ENCODE data around the gene WRAP73. TPM values are rescaled to one million over a fixed set of nuclear protein-coding genes. Genes with fewer than 3 reads are reported as not detected.
A peak's percentile ranks its signal among the peaks of the same experiment; 100 is the strongest.

Gene WRAP73
- total RNA-seq, 1 donor from 2014 or later = 14.6 TPM

- ATAC-seq (no peak), DNase-seq (ENCODE audit: missing footprints) (no peak)
- intact Hi-C loops (cut with DNase I) = no loop called here
Measured at GRCh38 chr1:3638027-3638426, 11.9 kb downstream of the WRAP73 start.

DNA sequence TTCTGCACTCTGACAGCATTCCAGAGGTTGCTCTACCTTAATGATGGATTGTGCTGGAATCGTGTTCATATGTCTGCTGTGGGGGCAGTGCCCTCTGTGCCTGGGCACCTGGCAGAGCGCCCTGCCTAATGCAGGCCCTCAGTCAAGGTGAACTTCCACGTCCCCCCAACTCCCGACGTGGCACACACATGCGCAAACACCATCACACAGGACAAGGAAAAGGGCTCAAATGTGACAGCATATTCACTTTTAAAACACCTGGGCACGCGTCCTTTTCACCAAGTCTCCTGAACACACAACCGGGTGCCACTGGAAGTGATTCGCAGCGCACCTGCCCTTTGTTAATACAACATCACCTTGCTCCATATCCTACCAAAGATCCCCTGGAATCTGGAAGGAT, 13.4 kb downstream of the WRAP73 start:
- intact Hi-C loops (cut with DNase I) = no loop called here
- DNase-seq (ENCODE audit: missing footprints) = no peak

GRCh38 chr1:3636080-3636479, 13.8 kb downstream of the WRAP73 start:
- ATAC-seq = no peak
- intact Hi-C loops (cut with DNase I) = no loop called here
- no peak for DNase-seq (ENCODE audit: missing footprints)

More for the DNA sequence above, 13.4 kb downstream of the WRAP73 start:
- no peak for ATAC-seq

DNA sequence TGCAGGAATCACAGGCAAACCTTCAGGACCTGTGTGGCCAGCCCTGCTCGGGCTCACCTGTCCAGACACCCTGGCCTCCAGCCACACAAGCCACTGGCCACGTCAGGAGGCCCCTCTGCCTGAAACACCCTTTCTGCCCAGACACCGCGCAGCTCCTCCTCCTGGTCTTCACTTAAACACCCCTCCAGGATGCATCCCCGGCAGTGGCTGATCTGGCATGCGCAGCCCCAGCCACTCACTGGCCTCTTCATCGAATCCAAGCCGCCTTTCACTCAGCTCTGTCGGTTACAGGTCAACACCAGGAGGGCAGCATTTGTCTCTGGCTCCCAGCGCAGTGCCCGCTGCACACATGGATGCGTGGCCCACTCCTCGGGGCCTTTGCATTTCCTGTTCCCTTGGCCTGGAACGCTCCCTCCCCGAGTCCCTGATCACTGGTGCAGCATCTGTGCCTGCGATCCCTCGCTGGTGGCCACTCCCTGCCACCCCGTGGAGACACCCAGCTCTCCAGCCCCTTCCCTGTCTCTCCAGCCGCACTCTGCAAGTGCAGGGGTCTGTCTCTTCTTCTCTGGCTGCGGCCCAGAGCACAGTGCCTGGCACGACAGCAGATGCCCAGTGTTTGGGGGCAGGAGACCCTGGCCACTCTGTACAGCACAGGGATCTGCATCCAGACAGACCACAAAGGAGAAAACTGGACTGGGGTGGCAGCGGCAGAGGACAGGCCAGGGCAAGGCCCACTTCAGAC, 15.7 kb downstream of the WRAP73 start:
- ATAC-seq = no peak
- intact Hi-C loops (cut with DNase I) = no loop called here
- no peak for DNase-seq (ENCODE audit: missing footprints)

DNA sequence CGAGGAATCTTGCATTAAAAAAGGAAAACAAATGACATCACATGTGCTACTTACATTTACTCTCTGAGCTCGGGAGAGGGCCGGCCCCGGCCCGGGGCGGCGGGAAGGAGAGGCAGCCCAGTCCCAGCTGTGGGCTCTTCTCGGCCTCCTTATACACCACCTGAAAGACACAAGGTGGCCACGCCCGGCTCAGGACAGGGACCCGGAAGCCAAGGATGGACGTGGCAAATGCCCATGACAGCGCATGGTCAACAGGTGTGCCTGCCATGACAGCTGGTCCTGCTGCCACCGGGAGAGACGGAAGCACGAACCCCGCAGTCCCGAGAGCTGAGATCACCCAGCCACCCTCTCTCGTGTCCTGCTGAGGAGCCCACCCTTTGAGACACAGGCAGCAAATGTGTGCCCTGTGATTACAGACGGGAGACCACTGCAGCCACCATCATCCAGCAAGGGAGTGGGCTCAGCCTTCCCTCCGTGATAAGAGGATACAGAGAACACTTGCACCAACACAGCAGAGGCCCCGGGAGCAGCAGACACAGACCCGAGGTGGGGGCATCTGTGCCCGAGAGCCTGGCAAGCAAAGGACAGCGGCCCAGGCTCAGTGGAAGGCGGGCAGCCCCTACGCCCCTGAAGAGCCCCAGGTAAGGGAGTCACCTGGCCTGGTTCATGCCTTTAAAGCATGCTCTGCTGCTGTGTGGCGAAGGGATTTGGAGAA, 16.4 kb downstream of the WRAP73 start:
- ATAC-seq = no peak
- intact Hi-C loops (cut with DNase I) = no loop called here
- no peak for DNase-seq (ENCODE audit: missing footprints)

DNA sequence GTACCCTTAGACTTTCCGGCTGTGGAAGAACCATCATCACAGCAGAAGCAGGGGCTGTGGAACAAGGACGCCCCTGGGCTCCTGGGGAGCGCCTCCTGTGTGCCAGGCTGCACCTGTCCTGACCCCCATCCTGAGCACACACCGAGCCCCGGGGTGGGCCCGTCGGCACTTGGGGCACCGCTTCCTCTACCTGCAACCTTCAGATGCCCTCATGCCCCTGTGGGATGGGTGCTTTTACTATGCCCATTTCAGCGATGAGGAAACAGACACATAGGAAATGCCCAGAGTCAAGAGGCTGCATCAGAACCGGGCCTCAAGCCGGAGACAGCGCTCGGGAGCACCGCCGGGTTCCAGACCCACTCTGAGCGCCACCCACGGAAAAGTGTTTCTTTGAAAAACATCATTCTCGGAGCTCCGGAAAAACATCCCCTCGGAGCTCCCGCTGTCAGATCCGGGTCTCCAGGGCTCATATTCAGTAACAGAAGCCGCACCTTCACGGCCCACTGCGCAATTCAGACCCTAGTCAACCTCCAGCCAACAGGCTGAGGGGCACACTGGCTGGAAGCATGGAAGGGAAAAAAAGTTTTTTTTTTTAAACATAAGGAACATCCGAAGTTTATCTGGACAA, 17.1 kb downstream of the WRAP73 start:
- DNase-seq (ENCODE audit: missing footprints) = no peak
- ATAC-seq = no peak
- intact Hi-C loops (cut with DNase I) = no loop called here

DNA sequence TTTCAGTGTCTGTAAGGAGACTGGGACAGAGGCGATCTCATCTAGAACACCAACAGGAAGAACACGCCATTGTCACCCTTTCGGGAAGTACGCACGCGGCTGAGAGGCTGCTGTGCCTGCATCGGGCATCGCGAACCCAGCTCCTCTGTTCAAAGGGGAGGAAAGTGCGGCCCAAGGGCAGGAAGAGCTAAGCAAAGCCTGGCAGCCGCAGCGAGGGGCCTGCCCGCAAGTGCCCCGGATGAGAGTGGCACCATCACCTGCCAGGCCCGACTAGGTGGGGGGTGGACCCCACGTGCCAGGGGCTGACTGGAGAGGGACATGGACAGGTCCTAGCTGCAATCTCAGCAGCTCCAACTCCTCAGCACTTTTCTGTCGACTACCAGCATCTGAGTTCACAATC, 17.6 kb downstream of the WRAP73 start:
- ATAC-seq (no peak), DNase-seq (ENCODE audit: missing footprints) (no peak)
- intact Hi-C loops (cut with DNase I) = no loop called here

DNA sequence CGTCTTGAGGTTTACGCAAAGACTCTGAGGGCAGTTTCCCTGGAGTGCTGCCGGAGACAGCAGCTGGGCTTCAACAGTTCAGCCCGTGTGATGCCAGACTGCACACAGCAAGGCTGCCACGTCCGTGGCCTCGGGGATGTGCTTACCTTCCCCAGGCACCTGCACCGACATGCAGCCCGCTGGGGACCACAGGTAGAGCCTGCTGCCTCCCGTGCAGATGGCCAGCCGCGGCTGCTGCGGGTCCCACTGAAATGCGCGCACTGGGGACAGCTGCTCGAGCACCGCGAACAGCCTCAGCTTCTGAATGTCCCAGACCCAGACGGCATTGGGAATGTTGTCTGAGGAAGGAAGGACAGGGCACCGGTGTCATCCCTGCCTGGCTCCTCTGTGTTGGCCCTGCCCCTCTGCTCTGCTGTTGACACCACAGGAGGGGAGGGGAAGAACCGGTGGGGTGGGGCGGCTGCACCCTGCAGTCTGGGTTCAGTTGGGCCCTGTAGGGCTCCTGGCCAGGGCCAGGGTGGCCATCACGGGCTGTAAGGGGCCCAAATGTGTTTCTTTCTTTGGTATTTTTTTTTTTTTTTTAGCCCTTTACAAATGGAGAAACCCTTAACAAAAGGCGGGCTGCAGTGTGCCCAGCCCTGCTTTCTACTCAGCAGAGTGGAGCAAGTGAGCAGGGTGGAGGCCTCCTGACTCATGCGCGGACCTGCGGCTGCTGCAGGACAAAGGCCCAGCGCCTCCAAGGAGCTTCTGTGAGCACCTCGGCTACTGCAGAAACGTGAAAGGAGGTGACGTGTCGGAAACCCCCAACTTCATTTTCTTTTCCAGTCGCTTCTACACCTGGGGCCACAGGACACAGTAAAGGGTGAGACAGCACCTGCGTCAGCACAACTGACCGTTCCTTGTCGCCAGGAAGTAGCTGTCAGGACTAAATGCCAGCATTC, 18.3 kb downstream of the WRAP73 start:
- ATAC-seq (no peak), DNase-seq (ENCODE audit: missing footprints) (no peak)
- intact Hi-C loops (cut with DNase I) = no loop called here

GRCh38 chr1:3630914-3631313, 19.0 kb downstream of the WRAP73 start:
- intact Hi-C loops (cut with DNase I) = no loop called here
- ATAC-seq = no peak
- DNase-seq (ENCODE audit: missing footprints) = no peak

DNA sequence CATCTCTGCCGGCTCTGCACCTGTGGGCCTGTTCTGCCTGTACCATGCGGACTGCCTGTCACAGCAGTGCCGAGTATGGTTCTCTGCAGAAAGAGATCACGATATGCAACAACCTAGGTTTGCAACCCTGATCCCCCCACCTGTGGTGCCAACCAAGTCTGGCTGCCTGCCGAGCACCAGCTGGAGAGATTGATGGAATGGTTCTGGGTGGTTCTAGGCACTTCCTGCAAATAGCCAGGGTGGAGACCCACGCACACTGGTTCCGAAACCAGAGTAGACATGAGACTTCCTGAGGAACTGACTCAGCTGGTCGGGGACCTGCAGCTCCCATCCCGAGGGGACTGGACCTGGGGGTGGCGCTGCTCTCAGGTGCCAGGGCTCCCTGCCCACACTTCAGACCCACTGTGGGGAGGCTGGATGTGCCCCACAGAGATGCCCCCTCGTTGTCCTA, 19.7 kb downstream of the WRAP73 start:
- ATAC-seq (no peak), DNase-seq (ENCODE audit: missing footprints) (no peak)
- intact Hi-C loops (cut with DNase I) = no loop called here

DNA sequence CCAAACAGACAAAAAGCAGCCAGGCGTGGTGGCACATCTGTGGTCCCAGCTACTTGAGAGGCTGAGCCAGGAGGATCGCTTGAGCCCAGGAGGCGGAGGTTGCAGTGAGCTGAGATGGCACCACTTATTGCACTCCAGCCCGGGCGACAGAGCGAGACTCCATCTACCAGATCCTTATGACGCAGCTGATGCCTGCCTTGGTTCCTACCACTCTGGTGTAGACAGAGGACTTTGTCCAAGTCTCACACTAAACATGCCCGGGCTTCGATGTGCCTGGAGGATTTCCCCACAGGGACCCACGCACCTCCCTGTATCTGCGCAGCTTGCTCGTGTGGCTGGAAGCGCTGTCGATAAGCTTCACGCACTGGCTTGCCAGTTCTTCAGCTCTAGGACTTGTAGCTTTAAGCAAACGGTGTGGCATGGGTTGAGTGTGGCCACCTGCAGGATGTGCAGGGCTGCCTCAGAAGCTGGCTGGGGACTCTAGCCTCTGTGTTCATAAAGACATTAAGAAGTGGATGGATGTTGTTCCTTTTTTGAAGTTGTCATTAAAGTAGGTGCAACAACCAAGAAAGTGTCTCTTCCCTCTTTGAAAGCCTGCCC, 20.2 kb downstream of the WRAP73 start:
- no peak for DNase-seq (ENCODE audit: missing footprints)
- intact Hi-C loops (cut with DNase I) = loop anchor here (10.0 kb wide), 1 partner anchor 165 kb away; the partner anchor contains the start of gene LRRC47
- ATAC-seq = no peak

- DNase-seq (ENCODE audit: missing footprints) (no peak), ATAC-seq (no peak)
- intact Hi-C loops (cut with DNase I) = loop anchor here (10.0 kb wide), 1 partner anchor 166 kb away; the partner anchor contains the start of gene LRRC47
Measured at GRCh38 chr1:3628445-3628844, 21.5 kb downstream of the WRAP73 start.

GRCh38 chr1:3627515-3628253, 22.2 kb downstream of the WRAP73 start:
- ATAC-seq = no peak
- no peak for DNase-seq (ENCODE audit: missing footprints)
- intact Hi-C loops (cut with DNase I) = loop anchor here (10.0 kb wide), 1 partner anchor 167 kb away; the partner anchor contains the start of gene LRRC47

GRCh38 chr1:3626025-3626424, 23.9 kb downstream of the WRAP73 start:
- intact Hi-C loops (cut with DNase I) = loop anchor here (10.0 kb wide), 1 partner anchor 169 kb away; the partner anchor contains the start of gene LRRC47
- DNase-seq (ENCODE audit: missing footprints) (no peak), ATAC-seq (no peak)

GRCh38 chr1:3625151-3625907, 24.6 kb downstream of the WRAP73 start:
- DNase-seq (ENCODE audit: missing footprints) (peak; percentile 72), ATAC-seq (no peak)
- intact Hi-C loops (cut with DNase I) = loop anchor here (10.0 kb wide), 1 partner anchor 169 kb away; the partner anchor contains the start of gene LRRC47

GRCh38 chr1:3624200-3625136, 25.4 kb downstream of the WRAP73 start, which contains the start of gene TPRG1L:
TSS of gene TPRG1L (plus strand) at chr1:3625015. CDS start at chr1:3625073, 58 bp downstream.
- ATAC-seq (peak; percentile 98), DNase-seq (ENCODE audit: missing footprints) (peak; percentile 99)
- intact Hi-C loops (cut with DNase I) = loop anchor here (5.0 to 10.0 kb wide), 2 partner anchors 98 to 170 kb away; partner anchors contain the start of gene LRRC47

All from Right ventricle myocardium inferior (tissue), 1 donor.